Spinal cord (tissue), 10 donors: ENCODE measurements around the gene IGLL5. TPM values are rescaled to one million over a fixed set of nuclear protein-coding genes. Genes with fewer than 3 reads are reported as not detected.
"Not testable (repeated sequence)": the region's sequence is repeated elsewhere in the genome, so short reads cannot be mapped to it uniquely, and the experiment has no call there.

Experiments
- DNase-seq, 6 donors: peaks; one replicate each; pipeline versions ENCODE4 v3.0.0 to v3.0.0-alpha.2; 2013 to 2015; ENCODE audit warnings: low spot score in 6 of 6, low read depth in 4 of 6
- H3K27ac ChIP-seq: one replicate; pipeline ENCODE4 v1.5.1; 2013; ENCODE audit warnings: low read depth, low read length, control low read depth
- H3K27me3 ChIP-seq: one replicate; pipeline ENCODE4 v1.6.1; 2013; ENCODE audit warnings: low read length; ENCODE audit not compliant: control insufficient read depth, insufficient read depth
- H3K36me3 ChIP-seq: one replicate; pipeline ENCODE4 v1.6.1; 2013; ENCODE audit warnings: low read length; ENCODE audit not compliant: control insufficient read depth, insufficient read depth
- H3K4me1 ChIP-seq: one replicate; pipeline ENCODE4 v1.6.1; 2013; ENCODE audit warnings: low read length; ENCODE audit not compliant: control insufficient read depth, insufficient read depth
- H3K4me3 ChIP-seq: one replicate; pipeline ENCODE4 v1.5.1; 2013; ENCODE audit warnings: low read depth, low read length, control low read depth
- H3K9me3 ChIP-seq: one replicate; pipeline ENCODE4 v1.6.1; 2013; ENCODE audit warnings: low read length; ENCODE audit not compliant: control insufficient read depth, insufficient read depth
- WGBS: methylation state at CpG from one replicate; pipeline ENCODE4 v1.1.5; 2013; ENCODE audit warnings: missing lambda C conversion rate; ENCODE audit not compliant: insufficient coverage; 5-methylcytosine and 5-hydroxymethylcytosine counted together
- polyA plus RNA-seq, 2 donors: library from polyadenylated mRNA; unstranded; fragments of 120-200 nt; gene quantifications; one replicate each; pipeline ENCODE4 v1.2.1, GENCODE V29; 2013; ENCODE audit not compliant: insufficient read length in 2 of 2
- total RNA-seq, 2 donors: library from RNA; depleted of rRNA in 1 of 2; stranded (reverse); fragments of 120-200 nt in 1 of 2; fragments of >200 nt in 1 of 2; gene quantifications; one replicate each; pipeline versions ENCODE4 v1.2.3 to v1.2.4, GENCODE V29; 2013 to 2014
- donor health status: healthy.

IGLL5 gene
- total and polyA plus RNA-seq, 4 donors, result 0.99 TPM; not detected in 3

GRCh38 chr22:22899342-22900080 is 11.9 kb downstream of the IGLL5 start:
- not testable (repeated sequence) for H3K9me3 ChIP-seq, H3K36me3 ChIP-seq, H3K4me3 ChIP-seq, H3K27me3 ChIP-seq, H3K4me1 ChIP-seq, DNase-seq, H3K27ac ChIP-seq
- WGBS, result no CpG with 5 or more reads among the region's 9 CpGs

- not testable (repeated sequence) for H3K36me3 ChIP-seq, H3K27ac ChIP-seq, H3K4me1 ChIP-seq, H3K27me3 ChIP-seq, DNase-seq, H3K9me3 ChIP-seq, H3K4me3 ChIP-seq
- 83% methylated on average over 6 of the region's 16 CpGs for WGBS
Observed at GRCh38 chr22:22900527-22901205, 13.1 kb downstream of the IGLL5 start.

GRCh38 chr22:22901578-22902218 is 14.1 kb downstream of the IGLL5 start:
- WGBS, result 87% methylated on average over 8 of the region's 8 CpGs
- no peak for DNase-seq

GRCh38 chr22:22902247-22903001 is 14.8 kb downstream of the IGLL5 start:
- 82% methylated on average over 9 of the region's 9 CpGs for WGBS
- no peaks in the 10 kb centered on the region for H3K27me3 ChIP-seq
- no peak for DNase-seq
- no peak overlapping the region for H3K4me3 ChIP-seq
- H3K27ac ChIP-seq, result no peak overlapping the region
- no peaks in the 10 kb centered on the region for H3K9me3 ChIP-seq
- no peaks in the 10 kb centered on the region for H3K36me3 ChIP-seq
- H3K4me1 ChIP-seq, result no peaks in the 10 kb centered on the region

More at GRCh38 chr22:22901578-22902218, 14.1 kb downstream of the IGLL5 start:
- no peaks in the 10 kb centered on the region for H3K27me3 ChIP-seq
- no peaks in the 10 kb centered on the region for H3K4me1 ChIP-seq
- H3K36me3 ChIP-seq, result no peaks in the 10 kb centered on the region
- no peak overlapping the region for H3K27ac ChIP-seq
- no peaks in the 10 kb centered on the region for H3K9me3 ChIP-seq
- no peak overlapping the region for H3K4me3 ChIP-seq

GRCh38 chr22:22903355-22903777 is 15.8 kb downstream of the IGLL5 start:
- DNase-seq, result no peak
- no peaks in the 10 kb centered on the region for H3K4me1 ChIP-seq
- H3K27me3 ChIP-seq, result no peaks in the 10 kb centered on the region
- H3K4me3 ChIP-seq, result no peak overlapping the region
- WGBS, result 71% methylated on average over 2 of the region's 2 CpGs
- H3K9me3 ChIP-seq, result no peaks in the 10 kb centered on the region
- H3K36me3 ChIP-seq, result no peaks in the 10 kb centered on the region
- H3K27ac ChIP-seq, result no peak overlapping the region

GRCh38 chr22:22903781-22904192 is 16.2 kb downstream of the IGLL5 start:
- not testable (repeated sequence) for H3K27ac ChIP-seq, H3K27me3 ChIP-seq, H3K4me3 ChIP-seq, H3K9me3 ChIP-seq, DNase-seq, H3K4me1 ChIP-seq, H3K36me3 ChIP-seq
- 82% methylated on average over 1 of the region's 1 CpG for WGBS

- H3K36me3 ChIP-seq, H3K27ac ChIP-seq, H3K4me3 ChIP-seq, H3K9me3 ChIP-seq, H3K27me3 ChIP-seq, H3K4me1 ChIP-seq, DNase-seq: not testable (repeated sequence)
- 92% methylated on average over 1 of the region's 5 CpGs for WGBS
Observed at GRCh38 chr22:22904736-22905135, 17.1 kb downstream of the IGLL5 start.

- H3K36me3 ChIP-seq, H3K4me3 ChIP-seq, H3K4me1 ChIP-seq, DNase-seq, H3K27me3 ChIP-seq, H3K27ac ChIP-seq, H3K9me3 ChIP-seq: not testable (repeated sequence)
- no CpG with 5 or more reads among the region's 10 CpGs for whole genome bisulfite sequencing
Observed at GRCh38 chr22:22906391-22906790, 18.8 kb downstream of the IGLL5 start.

- Histone ChIP-seq H3K36me3 (no peaks in the 10 kb centered on the region), H3K27ac (no peak overlapping the region), H3K4me1 (no peaks in the 10 kb centered on the region), H3K9me3 (no peaks in the 10 kb centered on the region), H3K27me3 (no peaks in the 10 kb centered on the region), H3K4me3 (no peak overlapping the region)
- no peak for DNase-seq
- 87% methylated on average over 7 of the region's 8 CpGs for WGBS
Observed at GRCh38 chr22:22906907-22907550, 19.4 kb downstream of the IGLL5 start.
